ENCODE data around the gene GOLGA6L9. TPM values are rescaled to one million over a fixed set of nuclear protein-coding genes. Genes with fewer than 3 reads are reported as not detected.

GOLGA6L9 gene, protein sequence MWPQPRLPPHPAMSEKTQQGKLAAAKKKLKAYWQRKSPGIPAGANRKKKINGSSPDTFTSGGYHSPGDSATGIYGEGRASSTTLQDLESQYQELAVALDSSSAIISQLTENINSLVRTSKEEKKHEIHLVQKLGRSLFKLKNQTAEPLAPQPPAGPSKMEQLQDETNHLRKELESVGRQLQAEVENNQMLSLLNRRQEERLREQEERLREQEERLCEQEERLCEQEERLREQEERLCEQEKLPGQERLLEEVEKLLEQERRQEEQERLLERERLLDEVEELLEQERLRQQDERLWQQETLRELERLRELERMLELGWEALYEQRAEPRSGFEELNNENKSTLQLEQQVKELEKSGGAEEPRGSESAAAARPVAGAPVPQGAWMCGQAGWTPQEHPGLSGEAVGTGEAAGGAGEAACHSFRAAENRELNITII
- 0.81 and 1.1 TPM in 2 replicates for total RNA-seq

GRCh38 chr15:82429693-82430092 lies at the start of gene GOLGA6L9:
Gene GOLGA6L9, plus strand, starts transcription at chr15:82429816. Its CDS starts 264 bp downstream, at chr15:82430080.

Other genes starting within 250 kb of the GOLGA6L9 start
- 8.2 and 11.9 TPM in 2 replicates for gene EFL1, start 167.1 kb upstream of the GOLGA6L9 start, total RNA-seq
- gene SAXO2, start 167.0 kb upstream of the GOLGA6L9 start, total RNA-seq, result 5.5 TPM in 1 of 2 replicates, not detected in the other
- 0.33 and 1.3 TPM in 2 replicates for gene GOLGA6L10, start 80.3 kb upstream of the GOLGA6L9 start, total RNA-seq
- gene RPS17, start 110.6 kb downstream of the GOLGA6L9 start, total RNA-seq, result 1,888 and 2,022 TPM in 2 replicates
- gene CPEB1, start 217.5 kb downstream of the GOLGA6L9 start, total RNA-seq, result 0.65 and 1.4 TPM in 2 replicates

Measured in mesangial cell (primary cell).